Measurements from ENCODE around the gene PTPRJ. TPM values are rescaled to one million over a fixed set of nuclear protein-coding genes. Genes with fewer than 3 reads are reported as not detected.

Gene PTPRJ
- total RNA-seq, 6 experiments from 2014 or later, result 15.7 to 20.8 (median 19.2) TPM

GRCh38 chr11:48029681-48030290, 49.4 kb downstream of the PTPRJ start:
- peaks cover 38% of the 10 kb centered on the region for H3K4me1 Mint-ChIP-seq (ENCODE audit: low read depth)
- no peak for DNase-seq
- peaks cover 3% of the 10 kb centered on the region; the same call in 1 of the 2 replicates for H3K36me3 Mint-ChIP-seq (ENCODE audit: low read depth)
- H3K27ac Mint-ChIP-seq, result peak overlapping the region; percentile 10
- H3K4me3 Mint-ChIP-seq, result no peak overlapping the region; the same call in 1 of the 2 replicates
- no peaks in the 10 kb centered on the region for H3K9me3 Mint-ChIP-seq
- TF ChIP-seq, protein P1, sequence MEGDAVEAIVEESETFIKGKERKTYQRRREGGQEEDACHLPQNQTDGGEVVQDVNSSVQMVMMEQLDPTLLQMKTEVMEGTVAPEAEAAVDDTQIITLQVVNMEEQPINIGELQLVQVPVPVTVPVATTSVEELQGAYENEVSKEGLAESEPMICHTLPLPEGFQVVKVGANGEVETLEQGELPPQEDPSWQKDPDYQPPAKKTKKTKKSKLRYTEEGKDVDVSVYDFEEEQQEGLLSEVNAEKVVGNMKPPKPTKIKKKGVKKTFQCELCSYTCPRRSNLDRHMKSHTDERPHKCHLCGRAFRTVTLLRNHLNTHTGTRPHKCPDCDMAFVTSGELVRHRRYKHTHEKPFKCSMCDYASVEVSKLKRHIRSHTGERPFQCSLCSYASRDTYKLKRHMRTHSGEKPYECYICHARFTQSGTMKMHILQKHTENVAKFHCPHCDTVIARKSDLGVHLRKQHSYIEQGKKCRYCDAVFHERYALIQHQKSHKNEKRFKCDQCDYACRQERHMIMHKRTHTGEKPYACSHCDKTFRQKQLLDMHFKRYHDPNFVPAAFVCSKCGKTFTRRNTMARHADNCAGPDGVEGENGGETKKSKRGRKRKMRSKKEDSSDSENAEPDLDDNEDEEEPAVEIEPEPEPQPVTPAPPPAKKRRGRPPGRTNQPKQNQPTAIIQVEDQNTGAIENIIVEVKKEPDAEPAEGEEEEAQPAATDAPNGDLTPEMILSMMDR (IDR thresholded peaks at IDR 0.05), result no peak
- H3K27me3 Mint-ChIP-seq (ENCODE audit: insufficient read depth), result no peaks in the 10 kb centered on the region; the same call in 1 of the 2 replicates

DNA sequence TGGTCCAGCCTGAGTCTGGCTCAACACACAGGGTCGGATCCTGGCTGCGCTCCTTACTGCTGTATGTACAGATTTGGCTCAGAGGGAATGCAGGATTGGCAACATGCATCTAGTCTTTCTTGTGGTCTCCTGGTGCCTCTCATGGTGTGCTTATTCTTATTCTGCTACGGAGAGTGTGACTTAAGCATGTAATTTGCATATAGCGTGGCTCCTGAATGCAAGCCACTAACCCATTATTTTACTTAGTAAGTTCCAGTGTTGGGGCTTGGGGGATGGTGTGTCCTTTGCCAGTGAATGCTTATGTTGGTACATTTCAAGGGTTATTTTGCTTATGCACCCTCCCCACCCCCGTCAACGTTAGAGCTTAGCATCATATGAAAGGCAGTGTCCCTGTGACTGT, 51.2 kb downstream of the PTPRJ start:
- H3K9me3 Mint-ChIP-seq, result no peaks in the 10 kb centered on the region
- H3K4me3 Mint-ChIP-seq, result no peak overlapping the region
- H3K4me1 Mint-ChIP-seq (ENCODE audit: low read depth), result peaks cover 44% of the 10 kb centered on the region
- peaks cover 4% of the 10 kb centered on the region; the same call in 1 of the 2 replicates for H3K36me3 Mint-ChIP-seq (ENCODE audit: low read depth)
- H3K27me3 Mint-ChIP-seq (ENCODE audit: insufficient read depth), result no peaks in the 10 kb centered on the region
- H3K27ac Mint-ChIP-seq, result no peak overlapping the region
- no peak for DNase-seq
- TF ChIP-seq, protein P1 (IDR thresholded peaks at IDR 0.05), result no peak

DNA sequence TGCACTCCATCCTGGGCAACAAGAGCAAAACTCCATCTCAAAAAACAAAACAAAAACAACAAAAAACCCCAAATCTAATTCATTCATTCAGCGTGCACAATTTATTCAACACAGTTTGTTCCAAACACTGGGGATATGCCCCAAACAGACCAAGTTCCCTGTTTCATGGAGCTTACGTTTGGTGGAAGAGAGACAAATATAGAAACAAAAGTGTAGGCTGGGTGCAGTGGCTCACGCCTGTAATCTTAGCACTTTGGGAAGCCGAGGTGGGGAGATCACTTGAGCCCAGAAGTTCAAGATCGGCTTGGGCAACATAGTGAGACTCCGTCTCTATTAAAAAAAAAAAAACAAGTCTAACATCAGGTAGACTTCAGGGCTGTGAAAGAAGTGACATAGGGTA, 52.4 kb downstream of the PTPRJ start:
- DNase-seq, result no peak
- TF ChIP-seq, protein P1 (IDR thresholded peaks at IDR 0.05), result no peak
- H3K27ac Mint-ChIP-seq, result no peak overlapping the region; the same call in 1 of the 2 replicates
- no peaks in the 10 kb centered on the region for H3K27me3 Mint-ChIP-seq (ENCODE audit: insufficient read depth)
- peaks cover 49% of the 10 kb centered on the region for H3K4me1 Mint-ChIP-seq (ENCODE audit: low read depth)
- no peak overlapping the region for H3K4me3 Mint-ChIP-seq
- H3K9me3 Mint-ChIP-seq, result no peaks in the 10 kb centered on the region
- H3K36me3 Mint-ChIP-seq (ENCODE audit: low read depth), result peaks cover 4% of the 10 kb centered on the region; the same call in 1 of the 2 replicates

DNA sequence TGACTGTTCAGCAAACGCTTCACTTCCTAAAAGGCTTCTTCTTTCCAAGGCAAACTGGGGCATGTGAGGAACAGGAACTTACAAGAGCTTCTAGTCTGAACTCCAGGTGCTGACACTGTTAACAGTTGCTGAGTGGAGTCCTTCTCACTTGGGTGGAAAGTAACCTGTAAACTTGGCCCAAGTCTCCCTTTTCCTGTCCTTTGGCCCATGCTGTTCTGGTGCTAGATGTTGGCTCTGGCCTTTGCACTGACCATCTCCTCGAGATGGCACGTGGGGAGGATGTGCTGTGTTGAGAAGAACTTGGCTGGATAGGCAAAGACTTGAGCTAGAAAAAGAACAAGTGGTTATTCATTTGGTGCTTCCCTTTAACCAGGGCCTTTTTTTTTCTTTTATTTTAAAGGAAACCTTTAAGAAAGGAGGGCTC, 53.6 kb downstream of the PTPRJ start:
- H3K27me3 Mint-ChIP-seq (ENCODE audit: insufficient read depth), result no peaks in the 10 kb centered on the region
- H3K27ac Mint-ChIP-seq, result no peak overlapping the region
- H3K36me3 Mint-ChIP-seq (ENCODE audit: low read depth), result peaks cover 4% of the 10 kb centered on the region; the same call in 1 of the 2 replicates
- TF ChIP-seq, protein P1 (IDR thresholded peaks at IDR 0.05), result no peak
- H3K4me3 Mint-ChIP-seq, result no peak overlapping the region
- no peak for DNase-seq
- no peaks in the 10 kb centered on the region for H3K9me3 Mint-ChIP-seq
- peaks cover 51% of the 10 kb centered on the region for H3K4me1 Mint-ChIP-seq (ENCODE audit: low read depth)

GRCh38 chr11:48034926-48035871, 54.8 kb downstream of the PTPRJ start:
- no peak overlapping the region for H3K4me3 Mint-ChIP-seq
- TF ChIP-seq, protein P1 (IDR thresholded peaks at IDR 0.05), result no peak
- H3K36me3 Mint-ChIP-seq (ENCODE audit: low read depth), result peaks cover 4% of the 10 kb centered on the region; the same call in 1 of the 2 replicates
- no peaks in the 10 kb centered on the region for H3K9me3 Mint-ChIP-seq
- H3K4me1 Mint-ChIP-seq (ENCODE audit: low read depth), result peaks cover 38% of the 10 kb centered on the region
- no peak overlapping the region for H3K27ac Mint-ChIP-seq
- no peaks in the 10 kb centered on the region for H3K27me3 Mint-ChIP-seq (ENCODE audit: insufficient read depth)
- no peak for DNase-seq

Measured in HFFc6 (cell line).